Erythroblast (primary cell): ENCODE measurements around the gene TMEM14A.

ENCODE experiments used
- GATA1 ChIP-seq: IDR thresholded peaks from 2 replicates; pipeline ENCODE4 v1.6.1; 2011; ENCODE audit warnings: low read depth, mild to moderate bottlenecking, control low read depth, low read length, moderate library complexity
- POLR2A ChIP-seq: IDR thresholded peaks from 2 replicates; pipeline ENCODE4 v1.6.1; 2011; ENCODE audit warnings: mild to moderate bottlenecking, low read length

DNA sequence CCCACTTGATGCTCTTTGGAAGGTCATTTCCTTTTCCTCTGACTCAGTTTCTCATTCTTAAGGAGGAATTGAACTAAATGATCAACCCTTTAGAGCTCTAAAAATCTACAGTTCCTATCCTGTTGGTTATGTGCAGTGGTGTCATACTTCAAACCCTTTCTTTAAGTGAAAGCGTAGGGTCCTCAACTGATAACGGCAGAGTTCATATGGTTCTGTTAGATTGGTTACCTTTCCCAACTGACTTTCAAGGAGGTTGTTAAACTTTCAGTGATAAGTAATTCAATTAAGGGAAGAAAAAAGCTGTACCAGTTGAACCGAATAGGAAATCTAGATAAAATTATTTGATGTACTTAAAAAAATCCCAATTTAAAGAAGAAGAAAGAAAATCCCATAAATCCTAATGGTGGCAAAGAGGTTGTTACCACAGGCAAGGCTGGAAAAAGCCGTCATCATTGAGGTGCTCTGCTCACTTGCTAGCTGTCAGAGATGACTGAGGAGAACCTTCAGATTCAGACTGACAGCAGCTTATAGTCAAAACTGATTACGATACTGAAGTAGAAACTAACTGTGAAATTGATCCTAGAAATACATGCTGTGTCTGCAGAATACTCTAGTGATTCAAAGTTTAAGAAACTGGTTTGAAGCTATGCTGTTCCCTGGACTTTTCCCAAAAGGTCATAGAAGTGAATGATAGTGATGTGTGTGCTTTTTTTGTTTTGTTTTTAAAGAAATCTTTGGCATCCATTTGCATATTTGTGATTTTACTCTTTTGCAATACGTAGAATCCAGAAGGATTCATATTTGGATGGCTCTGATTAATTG lies 16.2 kb downstream of the TMEM14A start:
- TF ChIP-seq POLR2A (no peak), GATA1 (no peak)
